Placental pericyte (primary cell): ENCODE measurements around the gene SND1. TPM values are rescaled to one million over a fixed set of nuclear protein-coding genes. Genes with fewer than 3 reads are reported as not detected.

Experiments used
- small RNA-seq: library from RNA; depleted of rRNA; stranded (forward); fragments of <200 nt; gene quantifications from one replicate; pipeline ENCODE3, GENCODE V24; 2012; ENCODE audit warnings: low replicate concordance
- total RNA-seq: library from RNA; depleted of rRNA; stranded (reverse); fragments of >200 nt; gene quantifications from 2 replicates; pipeline ENCODE4 v1.2.3, GENCODE V29; 2012

Gene SND1
- total RNA-seq, result 267 and 454 TPM in 2 replicates

GRCh38 chr7:127651556-127652332 is at the start of gene SND1:
Gene SND1 (plus strand): TSS chr7:127652194. CDS start chr7:127652374, 180 bp downstream.

GRCh38 chr7:127618042-127618441 is 34.0 kb upstream of the SND1 start, which contains the start of gene PAX4:
Gene PAX4 (minus strand): TSS chr7:127618142. CDS start chr7:127615928, 2,214 bp downstream.

GRCh38 chr7:128030654-128031611 is 378.9 kb downstream of the SND1 start, which contains the start of gene LRRC4:
Gene LRRC4 (minus strand): TSS chr7:128031437. CDS start chr7:128030640, 797 bp downstream.

Small RNAs within 50 kb of the gene (small RNA-seq; reads per million reads assigned to genes)
- gene MIR593, result not detected

Other genes starting within 250 kb of the SND1 start
- gene GCC1, start 66.6 kb upstream of the SND1 start, total RNA-seq, result 20.6 and 35.2 TPM in 2 replicates
- gene ARF5, start 63.8 kb upstream of the SND1 start, total RNA-seq, result 80.1 and 102 TPM in 2 replicates
- 0.66 and 1.7 TPM in 2 replicates for gene FSCN3, start 58.5 kb upstream of the SND1 start, total RNA-seq
- gene PAX4, start 34.1 kb upstream of the SND1 start, total RNA-seq, result not detected in 2 replicates